Mammary epithelial cell (primary cell): ENCODE measurements around the gene ELMO1.

Experiments
- CTCF ChIP-seq, 2 donors: IDR thresholded peaks in 1 of 2; conservative IDR thresholded peaks in 1 of 2; 2 replicates each; pipeline ENCODE4 v1.5.1; 2011 to 2012; ENCODE audit warnings: inconsistent platforms in 2 of 2, low read length in 2 of 2, mild to moderate bottlenecking in 2 of 2, control low read depth in 1 of 2, low read depth in 1 of 2; ENCODE audit not compliant: insufficient read depth in 1 of 2; ENCODE audit errors: extremely low read depth in 1 of 2
- EZH2 ChIP-seq: IDR thresholded peaks from 2 replicates; pipeline ENCODE4 v1.6.1; 2012; ENCODE audit warnings: low read length, inconsistent platforms, borderline replicate concordance

- TF ChIP-seq CTCF (conservative IDR thresholded peaks at IDR 0.05 in 1 of 2, IDR thresholded peaks at IDR 0.05 in 1 of 2; ENCODE audit: extremely low read depth in 1 of 2, insufficient read depth in 1 of 2, low read depth in 1 of 2, low read length in 2 of 2) (no peak), EZH2 (no peak)
Observed at GRCh38 chr7:36928718-36929117, 519.9 kb downstream of the ELMO1 start.
